Astrocyte (in vitro differentiated cells and primary cell): ENCODE measurements around the gene HLA-DQA1.

Experiments
- CTCF ChIP-seq: IDR thresholded peaks from 2 replicates; pipeline ENCODE4 v1.5.1; 2011; ENCODE audit warnings: low read depth, mild to moderate bottlenecking, inconsistent platforms, low read length, moderate library complexity; ENCODE audit not compliant: insufficient read depth
- EZH2 ChIP-seq: IDR thresholded peaks from 2 replicates; pipeline ENCODE4 v1.6.1; 2012; ENCODE audit warnings: mild to moderate bottlenecking, low read length, inconsistent platforms; ENCODE audit not compliant: insufficient read depth

GRCh38 chr6:32617751-32618150, 19.5 kb upstream of the HLA-DQA1 start:
- TF ChIP-seq CTCF: no peak
- no peak for TF ChIP-seq EZH2
